Endodermal cell (in vitro differentiated cells): ENCODE results near the gene SCGB1A1. TPM values are rescaled to one million over a fixed set of nuclear protein-coding genes. Genes with fewer than 3 reads are reported as not detected.
"Not testable (repeated sequence)": the region's sequence is repeated elsewhere in the genome, so short reads cannot be mapped to it uniquely, and the experiment has no call there.

ENCODE experiments used
- DNase-seq: peaks from one replicate; pipeline ENCODE4 v3.0.0-alpha.2; 2017
- H3K27ac ChIP-seq: 2 replicates; pipeline ENCODE4 v1.5.1; 2013; ENCODE audit warnings: mild to moderate bottlenecking, low read depth, low read length, moderate library complexity
- H3K27me3 ChIP-seq: 2 replicates; pipeline ENCODE4 v1.6.1; 2013; ENCODE audit warnings: mild to moderate bottlenecking, low read length, moderate library complexity; ENCODE audit not compliant: insufficient read depth, control insufficient read depth, poor library complexity, severe bottlenecking
- H3K36me3 ChIP-seq: 2 replicates; pipeline ENCODE4 v1.7.0; 2013; ENCODE audit warnings: mild to moderate bottlenecking, low read length, moderate library complexity; ENCODE audit not compliant: control insufficient read depth, insufficient read depth
- H3K4me1 ChIP-seq: one replicate; pipeline ENCODE4 v1.7.0; 2013; ENCODE audit warnings: low read length; ENCODE audit not compliant: control insufficient read depth, insufficient read depth
- H3K4me3 ChIP-seq: 2 replicates; pipeline ENCODE4 v1.5.1; 2013; ENCODE audit warnings: mild to moderate bottlenecking, low read length, moderate library complexity
- H3K9ac ChIP-seq: 2 replicates; pipeline ENCODE4 v1.6.1; 2013; ENCODE audit warnings: mild to moderate bottlenecking, low read length, moderate library complexity; ENCODE audit not compliant: poor library complexity, severe bottlenecking; ENCODE audit errors: extremely low read depth
- H3K9me3 ChIP-seq: 2 replicates; pipeline ENCODE4 v1.6.1; 2013; ENCODE audit warnings: mild to moderate bottlenecking, low read length, moderate library complexity; ENCODE audit not compliant: control insufficient read depth
- H3K27ac Mint-ChIP-seq: 2 replicates; pipeline ENCODE4 v1.8.0; 2020; ENCODE audit warnings: mixed read lengths
- H3K27me3 Mint-ChIP-seq: 2 replicates; pipeline ENCODE4 v1.8.0; 2021; ENCODE audit warnings: mild to moderate bottlenecking, mixed read lengths; ENCODE audit not compliant: insufficient read depth
- H3K36me3 Mint-ChIP-seq: 2 replicates; pipeline ENCODE4 v1.8.0; 2020; ENCODE audit warnings: low read depth, mixed read lengths
- H3K4me1 Mint-ChIP-seq: 2 replicates; pipeline ENCODE4 v1.8.0; 2020; ENCODE audit warnings: mixed read lengths
- H3K4me3 Mint-ChIP-seq: 2 replicates; pipeline ENCODE4 v1.8.0; 2020; ENCODE audit warnings: mild to moderate bottlenecking, moderate library complexity, mixed read lengths
- H3K9me3 Mint-ChIP-seq: 2 replicates; pipeline ENCODE4 v1.8.0; 2020; ENCODE audit warnings: mild to moderate bottlenecking, mixed read lengths
- WGBS, 2 experiments: methylation state at CpG; one replicate each; pipeline versions ENCODE4 v1.1.5 to v1.1.7; 2013; ENCODE audit warnings: missing lambda C conversion rate in 2 of 2, mixed read lengths in 1 of 2; ENCODE audit not compliant: insufficient coverage in 1 of 2, insufficient read length in 1 of 2; 5-methylcytosine and 5-hydroxymethylcytosine counted together
- total RNA-seq, 2 donors: library from RNA; stranded (reverse); fragmentation: NEBNext Ultra II Directional in 1 of 2; extraction: Animal tissue kit (Norgen Biotek cat#: 25700) in 1 of 2; gene quantifications; 2 replicates in 1 of 2; 3 replicates in 1 of 2; pipeline ENCODE4 v1.2.1, GENCODE V29; 2021
- TF ChIP-seq, protein P1 (sequence below): fragments of 200-600 bp; sonication (generic); conservative IDR thresholded peaks from 2 replicates; pipeline ENCODE4 v1.5.0; 2021; ENCODE audit warnings: antibody characterized with exemption, mild to moderate bottlenecking

The SCGB1A1 gene
- total RNA-seq, 2 donors from 2014 or later: not detected

DNA sequence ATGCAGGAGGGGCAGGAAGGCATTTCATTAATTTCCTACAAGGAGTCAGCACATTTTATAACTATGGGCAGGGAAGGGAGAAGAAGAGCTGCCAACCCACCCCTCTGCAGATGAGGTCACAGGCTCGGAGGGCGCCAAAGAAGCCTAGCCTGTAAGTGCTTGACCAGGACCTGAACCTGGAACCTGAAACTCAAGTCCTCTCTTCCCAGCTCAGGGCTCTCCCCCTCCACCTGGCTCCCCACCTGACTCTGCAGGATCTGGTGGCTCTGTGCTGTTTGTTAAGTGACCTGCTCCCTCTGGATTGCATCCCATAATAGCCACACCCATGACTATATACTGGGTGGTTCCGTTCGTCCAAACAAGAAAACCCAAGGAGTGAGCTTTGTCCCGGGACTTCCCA, 27.3 kb downstream of the SCGB1A1 start:
- H3K36me3 Mint-ChIP-seq: no peaks in the 10 kb centered on the region
- no peaks in the 10 kb centered on the region for H3K9me3 Mint-ChIP-seq
- Histone ChIP-seq H3K36me3 (no peaks in the 10 kb centered on the region), H3K27ac (no peak overlapping the region), H3K9ac (no peak overlapping the region), H3K27me3 (no peaks in the 10 kb centered on the region), H3K4me1 (no peaks in the 10 kb centered on the region), H3K4me3 (no peak overlapping the region), H3K9me3 (no peaks in the 10 kb centered on the region)
- 96% methylated on average over 5 of the region's 5 CpGs; no CpG with 5 or more reads in 1 of the 2 experiments for WGBS, 2 experiments
- H3K27me3 Mint-ChIP-seq: peaks cover 16% of the 10 kb centered on the region
- TF ChIP-seq, protein P1, sequence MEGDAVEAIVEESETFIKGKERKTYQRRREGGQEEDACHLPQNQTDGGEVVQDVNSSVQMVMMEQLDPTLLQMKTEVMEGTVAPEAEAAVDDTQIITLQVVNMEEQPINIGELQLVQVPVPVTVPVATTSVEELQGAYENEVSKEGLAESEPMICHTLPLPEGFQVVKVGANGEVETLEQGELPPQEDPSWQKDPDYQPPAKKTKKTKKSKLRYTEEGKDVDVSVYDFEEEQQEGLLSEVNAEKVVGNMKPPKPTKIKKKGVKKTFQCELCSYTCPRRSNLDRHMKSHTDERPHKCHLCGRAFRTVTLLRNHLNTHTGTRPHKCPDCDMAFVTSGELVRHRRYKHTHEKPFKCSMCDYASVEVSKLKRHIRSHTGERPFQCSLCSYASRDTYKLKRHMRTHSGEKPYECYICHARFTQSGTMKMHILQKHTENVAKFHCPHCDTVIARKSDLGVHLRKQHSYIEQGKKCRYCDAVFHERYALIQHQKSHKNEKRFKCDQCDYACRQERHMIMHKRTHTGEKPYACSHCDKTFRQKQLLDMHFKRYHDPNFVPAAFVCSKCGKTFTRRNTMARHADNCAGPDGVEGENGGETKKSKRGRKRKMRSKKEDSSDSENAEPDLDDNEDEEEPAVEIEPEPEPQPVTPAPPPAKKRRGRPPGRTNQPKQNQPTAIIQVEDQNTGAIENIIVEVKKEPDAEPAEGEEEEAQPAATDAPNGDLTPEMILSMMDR: no peak
- no peak overlapping the region for H3K27ac Mint-ChIP-seq
- peaks cover 10% of the 10 kb centered on the region for H3K4me1 Mint-ChIP-seq
- no peak for DNase-seq
- H3K4me3 Mint-ChIP-seq: no peak overlapping the region

DNA sequence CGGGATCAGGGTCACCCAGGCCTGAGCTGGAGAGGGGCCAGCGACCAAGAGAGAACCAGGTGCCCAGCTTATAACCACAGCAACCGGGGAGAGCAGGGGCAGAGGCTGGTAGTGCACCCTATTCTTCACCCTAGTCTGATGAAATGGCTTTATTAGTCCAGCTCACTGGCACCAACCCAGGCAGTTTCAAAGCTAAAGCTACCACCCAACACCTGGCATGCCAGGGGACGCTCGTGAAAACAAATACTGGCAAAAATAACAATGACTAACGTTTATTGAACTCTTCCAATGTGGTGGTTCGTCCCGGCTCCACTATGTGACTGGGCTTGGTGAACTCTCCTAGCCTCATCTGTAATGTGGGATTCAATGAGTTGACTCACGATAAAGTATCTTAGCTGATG, 30.6 kb downstream of the SCGB1A1 start:
- H3K4me1 ChIP-seq: no peaks in the 10 kb centered on the region
- no peak for DNase-seq
- Mint-ChIP-seq H3K27me3 (peaks cover 16% of the 10 kb centered on the region), H3K4me1 (peaks cover 12% of the 10 kb centered on the region), H3K27ac (no peak overlapping the region), H3K9me3 (no peaks in the 10 kb centered on the region), H3K36me3 (no peaks in the 10 kb centered on the region), H3K4me3 (no peak overlapping the region)
- no peak overlapping the region for H3K9ac ChIP-seq
- H3K27ac ChIP-seq: no peak overlapping the region
- no peaks in the 10 kb centered on the region for H3K36me3 ChIP-seq
- H3K27me3 ChIP-seq: no peaks in the 10 kb centered on the region
- 88 to 89% methylated on average over 8 to 9 of the region's 9 CpGs for WGBS, 2 experiments
- H3K4me3 ChIP-seq: no peak overlapping the region
- no peaks in the 10 kb centered on the region for H3K9me3 ChIP-seq
- TF ChIP-seq, protein P1: no peak

GRCh38 chr11:62449912-62450311, 31.1 kb downstream of the SCGB1A1 start:
- H3K9me3 ChIP-seq, H3K4me1 Mint-ChIP-seq, H3K4me3 Mint-ChIP-seq, H3K4me1 ChIP-seq, H3K27ac ChIP-seq, H3K4me3 ChIP-seq, H3K9ac ChIP-seq, H3K9me3 Mint-ChIP-seq, H3K36me3 Mint-ChIP-seq, H3K36me3 ChIP-seq, H3K27ac Mint-ChIP-seq, DNase-seq, H3K27me3 ChIP-seq: not testable (repeated sequence)
- peaks cover 16% of the 10 kb centered on the region for H3K27me3 Mint-ChIP-seq
- WGBS, 2 experiments: 93 to 100% methylated on average over 4 to 6 of the region's 7 CpGs
